Type B pancreatic cell (in vitro differentiated cells): ENCODE data around the gene OR7C1. TPM values are rescaled to one million over a fixed set of nuclear protein-coding genes. Genes with fewer than 3 reads are reported as not detected.
"Not testable (repeated sequence)": the region's sequence is repeated elsewhere in the genome, so short reads cannot be mapped to it uniquely, and the experiment has no call there.

ENCODE experiments used
- DNase-seq: peaks from one replicate; pipeline ENCODE4 v3.0.0; 2021; ENCODE audit warnings: mixed read lengths; ENCODE audit not compliant: unreplicated experiment; ENCODE audit errors: extremely low spot score
- H3K27ac Mint-ChIP-seq: 2 replicates; pipeline ENCODE4 v1.8.0; 2021; ENCODE audit warnings: mild to moderate bottlenecking, mixed read lengths
- H3K27me3 Mint-ChIP-seq: 2 replicates; pipeline ENCODE4 v1.8.0; 2021; ENCODE audit warnings: mixed read lengths
- H3K36me3 Mint-ChIP-seq: 2 replicates; pipeline ENCODE4 v1.8.0; 2021; ENCODE audit warnings: mixed read lengths
- H3K4me1 Mint-ChIP-seq: one replicate; pipeline ENCODE4 v1.8.0; 2021; ENCODE audit warnings: mixed read lengths; ENCODE audit not compliant: unreplicated experiment
- H3K4me3 Mint-ChIP-seq: 2 replicates; pipeline ENCODE4 v1.8.0; 2021; ENCODE audit warnings: mild to moderate bottlenecking, mixed read lengths
- H3K9me3 Mint-ChIP-seq: 2 replicates; pipeline ENCODE4 v1.8.0; 2021; ENCODE audit warnings: mixed read lengths
- total RNA-seq: library from RNA; stranded (reverse); gene quantifications from 2 replicates; pipeline ENCODE4 v1.2.1, GENCODE V29; 2021; ENCODE audit warnings: low replicate concordance
- TF ChIP-seq, protein P1 (sequence below): fragments of 200-600 bp; sonication (generic); conservative IDR thresholded peaks from 2 replicates; pipeline ENCODE4 v1.5.0; 2021; ENCODE audit warnings: antibody characterized with exemption, mild to moderate bottlenecking

Gene OR7C1
- total RNA-seq, 1 donor from 2014 or later: not detected

DNA sequence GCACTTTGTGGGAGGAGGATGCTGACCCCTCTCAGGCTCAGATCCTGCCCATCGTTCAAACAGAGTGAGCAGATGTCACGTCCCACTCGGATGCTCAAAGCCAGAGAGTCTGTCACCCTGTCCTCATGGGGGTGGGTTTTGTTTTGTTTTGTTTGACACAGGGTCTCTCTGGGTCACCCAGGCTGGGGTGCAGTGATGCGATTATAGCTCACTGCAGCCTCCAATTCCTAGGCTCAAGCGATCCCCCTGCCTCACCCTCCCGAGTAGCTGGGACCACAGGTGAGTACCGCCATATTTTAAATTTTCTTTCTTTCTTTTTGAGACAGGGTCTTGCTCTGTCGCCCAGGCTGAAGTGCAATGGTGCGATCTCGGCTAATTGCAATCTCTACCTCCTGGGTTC is 60.6 kb downstream of the OR7C1 start:
- Mint-ChIP-seq H3K9me3 (no peaks in the 10 kb centered on the region), H3K36me3 (no peaks in the 10 kb centered on the region), H3K27me3 (peaks cover 6% of the 10 kb centered on the region), H3K4me1 (no peaks in the 10 kb centered on the region), H3K4me3 (no peak overlapping the region), H3K27ac (no peak overlapping the region)
- DNase-seq: no peak
- TF ChIP-seq, protein P1, sequence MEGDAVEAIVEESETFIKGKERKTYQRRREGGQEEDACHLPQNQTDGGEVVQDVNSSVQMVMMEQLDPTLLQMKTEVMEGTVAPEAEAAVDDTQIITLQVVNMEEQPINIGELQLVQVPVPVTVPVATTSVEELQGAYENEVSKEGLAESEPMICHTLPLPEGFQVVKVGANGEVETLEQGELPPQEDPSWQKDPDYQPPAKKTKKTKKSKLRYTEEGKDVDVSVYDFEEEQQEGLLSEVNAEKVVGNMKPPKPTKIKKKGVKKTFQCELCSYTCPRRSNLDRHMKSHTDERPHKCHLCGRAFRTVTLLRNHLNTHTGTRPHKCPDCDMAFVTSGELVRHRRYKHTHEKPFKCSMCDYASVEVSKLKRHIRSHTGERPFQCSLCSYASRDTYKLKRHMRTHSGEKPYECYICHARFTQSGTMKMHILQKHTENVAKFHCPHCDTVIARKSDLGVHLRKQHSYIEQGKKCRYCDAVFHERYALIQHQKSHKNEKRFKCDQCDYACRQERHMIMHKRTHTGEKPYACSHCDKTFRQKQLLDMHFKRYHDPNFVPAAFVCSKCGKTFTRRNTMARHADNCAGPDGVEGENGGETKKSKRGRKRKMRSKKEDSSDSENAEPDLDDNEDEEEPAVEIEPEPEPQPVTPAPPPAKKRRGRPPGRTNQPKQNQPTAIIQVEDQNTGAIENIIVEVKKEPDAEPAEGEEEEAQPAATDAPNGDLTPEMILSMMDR: no peak

DNA sequence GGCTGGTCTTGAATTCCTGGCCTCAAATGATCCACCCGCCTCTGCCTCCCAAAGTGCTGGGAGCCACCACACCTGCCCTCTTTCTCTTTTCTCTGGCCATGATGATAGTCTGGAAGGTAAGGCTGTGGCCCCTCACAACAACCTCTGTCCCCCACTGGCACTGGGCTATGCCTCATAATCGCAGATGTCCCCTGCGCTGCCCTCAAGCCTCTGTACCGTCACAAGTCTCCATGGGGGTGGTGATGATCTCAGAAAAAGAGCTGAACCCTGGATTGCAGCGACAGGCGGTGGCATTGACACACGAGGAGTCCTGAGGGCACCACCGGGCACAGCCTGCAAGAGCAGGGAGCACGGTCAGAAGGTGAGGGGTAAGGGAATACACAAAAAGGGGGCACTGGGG is 61.3 kb downstream of the OR7C1 start:
- H3K36me3 Mint-ChIP-seq, H3K4me1 Mint-ChIP-seq, DNase-seq, H3K27ac Mint-ChIP-seq, H3K27me3 Mint-ChIP-seq, H3K4me3 Mint-ChIP-seq, H3K9me3 Mint-ChIP-seq: not testable (repeated sequence)

DNA sequence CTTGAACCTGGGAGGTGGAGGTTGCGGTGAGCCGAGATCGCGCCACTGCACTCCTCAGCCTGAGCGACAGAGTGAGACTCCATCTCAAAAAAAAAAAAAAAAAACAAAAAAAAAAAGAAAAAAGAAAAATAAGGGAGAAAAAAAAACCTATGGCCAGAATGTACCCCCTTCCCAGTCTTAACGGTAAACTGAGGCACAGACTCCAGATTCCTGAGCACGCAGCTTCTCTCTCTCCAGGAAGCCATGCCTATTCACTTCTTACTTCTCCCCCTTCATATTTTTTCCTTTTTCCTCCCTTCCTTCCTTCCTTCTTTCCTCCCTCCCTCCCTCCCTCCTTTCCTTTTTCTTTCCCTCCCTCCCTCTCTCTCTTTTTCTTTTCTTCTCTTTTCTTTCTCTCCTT is 62.0 kb downstream of the OR7C1 start:
- Mint-ChIP-seq H3K36me3 (no peaks in the 10 kb centered on the region), H3K27ac (no peak overlapping the region), H3K4me1 (no peaks in the 10 kb centered on the region), H3K27me3 (peaks cover 6% of the 10 kb centered on the region), H3K4me3 (no peak overlapping the region), H3K9me3 (no peaks in the 10 kb centered on the region)
- TF ChIP-seq, protein P1: no peak
- DNase-seq: no peak

DNA sequence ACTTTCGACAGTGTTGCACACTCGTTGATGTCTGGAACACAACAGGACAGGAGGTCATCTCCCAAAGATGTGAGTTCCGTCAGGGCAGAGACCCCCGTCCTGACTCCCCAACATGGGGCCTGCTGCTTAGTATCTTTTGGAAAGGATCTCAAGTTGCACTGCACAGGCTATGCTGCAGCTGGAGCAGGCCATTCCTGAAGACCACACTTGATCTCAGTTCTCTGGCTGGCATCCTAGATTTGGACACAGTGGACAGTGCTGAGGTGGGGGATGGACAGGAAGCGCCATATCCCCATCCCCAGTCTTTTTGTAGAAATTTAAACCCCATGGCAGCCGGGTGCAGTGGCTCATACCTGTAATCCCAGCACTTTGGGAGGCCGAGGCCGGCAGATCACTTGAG is 62.5 kb downstream of the OR7C1 start:
- peak; percentile 31 for DNase-seq
- Mint-ChIP-seq H3K4me1 (no peaks in the 10 kb centered on the region), H3K27me3 (peaks cover 3% of the 10 kb centered on the region), H3K36me3 (no peaks in the 10 kb centered on the region), H3K27ac (no peak overlapping the region), H3K4me3 (no peak overlapping the region), H3K9me3 (no peaks in the 10 kb centered on the region)
- TF ChIP-seq, protein P1: no peak

DNA sequence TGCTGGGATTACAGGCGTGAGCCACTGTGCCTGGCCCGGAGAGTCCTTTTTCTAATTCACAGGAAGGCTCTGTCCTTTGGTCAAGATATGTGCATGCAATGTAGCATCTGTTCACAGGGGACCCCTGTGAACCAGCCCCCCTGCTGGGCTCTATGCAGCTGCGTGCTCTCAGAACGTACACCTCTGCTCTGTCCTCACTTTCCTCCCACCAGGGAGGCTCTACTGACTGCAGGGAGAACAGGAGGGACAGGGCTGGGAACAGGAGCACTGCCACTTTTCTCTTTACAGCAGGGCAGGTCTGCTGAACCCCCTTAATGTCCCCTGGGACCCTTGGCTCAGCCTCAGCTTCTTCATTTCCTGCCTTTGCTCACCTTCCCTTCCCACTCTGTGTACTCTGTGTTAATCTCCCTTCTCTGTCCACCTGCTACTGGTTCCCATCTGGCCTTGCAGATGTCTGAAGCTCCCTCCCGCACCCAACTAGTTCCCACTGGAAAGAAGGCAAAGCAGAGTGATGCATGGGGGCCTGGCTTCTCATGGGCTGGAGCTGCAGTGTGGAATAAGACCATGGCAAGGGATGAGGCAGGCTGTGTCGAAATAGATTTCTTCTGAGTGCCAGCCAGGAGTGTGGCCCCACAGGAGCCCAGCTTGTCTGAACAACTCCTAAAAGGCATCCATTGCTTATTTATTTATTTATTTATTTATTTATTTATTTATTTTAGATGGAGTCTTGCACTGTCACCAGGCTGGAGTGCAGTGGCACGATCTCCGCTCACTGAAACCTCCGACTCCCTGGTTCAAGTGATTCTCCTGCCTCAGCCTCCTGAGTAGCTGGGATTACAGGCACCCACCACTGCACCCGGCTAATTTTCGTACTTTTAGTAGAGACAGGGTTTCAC is 63.8 kb downstream of the OR7C1 start:
- peak; percentile 52 for DNase-seq
- TF ChIP-seq, protein P1: no peak
- H3K36me3 Mint-ChIP-seq: no peaks in the 10 kb centered on the region
- H3K27ac Mint-ChIP-seq: no peak overlapping the region
- no peaks in the 10 kb centered on the region for H3K4me1 Mint-ChIP-seq
- no peaks in the 10 kb centered on the region for H3K9me3 Mint-ChIP-seq
- H3K27me3 Mint-ChIP-seq: peaks cover 3% of the 10 kb centered on the region
- no peak overlapping the region for H3K4me3 Mint-ChIP-seq

DNA sequence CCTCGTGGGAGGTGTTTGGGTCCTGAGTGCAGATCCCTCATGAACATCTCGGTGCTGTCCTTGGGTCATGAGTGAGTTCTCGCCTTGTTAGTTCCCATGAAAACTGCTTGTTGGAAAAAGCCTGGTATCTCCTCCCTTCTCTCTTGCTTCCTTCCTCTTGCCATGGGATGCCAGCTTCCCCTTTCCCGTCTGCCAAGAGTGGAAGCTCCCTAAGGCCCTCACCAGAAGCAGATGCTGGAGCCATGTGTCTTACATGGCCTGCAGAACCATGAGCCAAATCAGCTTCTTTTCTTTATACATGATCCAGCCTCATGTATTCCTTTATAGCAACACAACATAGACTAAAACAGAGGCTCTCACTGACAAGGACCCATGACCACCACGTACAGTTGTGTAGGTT is 64.8 kb downstream of the OR7C1 start:
- peak; percentile 44 for DNase-seq
- Mint-ChIP-seq H3K27me3 (no peaks in the 10 kb centered on the region), H3K4me3 (no peak overlapping the region), H3K9me3 (no peaks in the 10 kb centered on the region), H3K4me1 (no peaks in the 10 kb centered on the region), H3K36me3 (no peaks in the 10 kb centered on the region), H3K27ac (no peak overlapping the region)
- TF ChIP-seq, protein P1: no peak
